Ishikawa (cell line): ENCODE data around the gene PPP1R9B.

Experiments used
- EGR1 ChIP-seq: IDR thresholded peaks from 2 replicates; pipeline ENCODE4 v1.6.1; 2012
- EP300 ChIP-seq: IDR thresholded peaks from 2 replicates; pipeline ENCODE4 v1.6.1; 2012; ENCODE audit warnings: borderline replicate concordance
- NFIC ChIP-seq: IDR thresholded peaks from 2 replicates; pipeline ENCODE4 v1.6.1; 2012
- RAD21 ChIP-seq: IDR thresholded peaks from 2 replicates; pipeline ENCODE4 v1.6.1; 2012; ENCODE audit warnings: low read depth
- TAF1 ChIP-seq: IDR thresholded peaks from 2 replicates; pipeline ENCODE4 v1.6.1; 2012; ENCODE audit warnings: low read depth, mild to moderate bottlenecking
- TCF12 ChIP-seq: IDR thresholded peaks from 2 replicates; pipeline ENCODE4 v1.6.1; 2012; ENCODE audit warnings: low read depth
- TEAD4 ChIP-seq: IDR thresholded peaks from 2 replicates; pipeline ENCODE4 v1.6.1; 2012
- YY1 ChIP-seq: IDR thresholded peaks from 2 replicates; pipeline ENCODE4 v1.6.1; 2012; ENCODE audit warnings: low read depth
- ZBTB7A ChIP-seq: IDR thresholded peaks from 2 replicates; pipeline ENCODE4 v1.6.1; 2012; ENCODE audit warnings: low read depth
- TF ChIP-seq, protein P1 (sequence below): IDR thresholded peaks from 2 replicates; pipeline ENCODE4 v1.6.1; 2012; ENCODE audit warnings: low read depth, mild to moderate bottlenecking

DNA sequence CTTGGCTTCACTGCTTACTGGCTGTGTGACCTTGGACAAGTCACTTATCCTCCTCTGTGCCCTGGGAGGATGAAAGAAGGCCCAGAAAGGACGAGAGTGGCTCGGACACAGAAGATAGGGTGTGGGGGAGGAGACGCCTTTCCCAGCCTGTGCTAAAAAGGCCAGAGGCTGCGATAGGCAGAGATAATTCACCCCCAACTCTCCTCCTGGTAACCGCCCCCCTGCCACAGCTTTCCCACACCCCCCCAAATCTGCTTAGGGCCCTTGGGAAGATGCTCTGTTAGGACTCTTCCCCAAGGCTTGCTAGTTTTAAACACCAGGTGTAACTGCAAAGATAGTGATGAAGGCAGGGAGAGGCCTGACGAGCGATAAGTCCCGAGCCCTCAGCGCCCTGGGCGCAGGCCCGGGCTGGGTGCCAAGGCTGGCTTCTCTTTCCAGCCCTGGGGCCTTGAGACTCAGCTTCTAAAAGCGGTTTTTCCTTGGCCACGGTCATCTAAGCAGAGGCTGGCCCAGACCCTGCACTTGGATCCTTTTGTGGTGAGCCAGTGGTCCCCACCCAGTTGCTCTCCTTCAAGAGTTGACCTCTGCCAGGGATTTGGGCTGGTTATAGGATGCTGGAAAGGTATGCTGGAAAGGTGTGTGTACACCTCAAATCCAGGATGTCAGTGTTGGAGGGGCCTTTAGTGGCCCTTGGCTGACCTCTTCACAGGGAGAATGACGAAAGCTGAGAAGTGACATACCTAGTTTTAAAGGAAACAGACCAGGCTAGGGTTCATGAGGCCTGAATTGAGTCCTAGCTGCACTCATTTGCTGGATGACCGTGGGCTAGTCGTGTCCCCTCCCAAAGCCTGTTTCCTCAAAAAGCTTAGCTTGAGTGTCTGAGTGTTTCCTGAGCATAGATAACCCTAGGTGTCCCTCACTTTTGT is 3.4 kb upstream of the PPP1R9B start:
- TF ChIP-seq RAD21 (no peak), NFIC (no peak), EP300 (no peak), YY1 (no peak), ZBTB7A (no peak), TAF1 (no peak), EGR1 (no peak), TEAD4 (no peak), TCF12 (no peak)
- TF ChIP-seq, protein P1, sequence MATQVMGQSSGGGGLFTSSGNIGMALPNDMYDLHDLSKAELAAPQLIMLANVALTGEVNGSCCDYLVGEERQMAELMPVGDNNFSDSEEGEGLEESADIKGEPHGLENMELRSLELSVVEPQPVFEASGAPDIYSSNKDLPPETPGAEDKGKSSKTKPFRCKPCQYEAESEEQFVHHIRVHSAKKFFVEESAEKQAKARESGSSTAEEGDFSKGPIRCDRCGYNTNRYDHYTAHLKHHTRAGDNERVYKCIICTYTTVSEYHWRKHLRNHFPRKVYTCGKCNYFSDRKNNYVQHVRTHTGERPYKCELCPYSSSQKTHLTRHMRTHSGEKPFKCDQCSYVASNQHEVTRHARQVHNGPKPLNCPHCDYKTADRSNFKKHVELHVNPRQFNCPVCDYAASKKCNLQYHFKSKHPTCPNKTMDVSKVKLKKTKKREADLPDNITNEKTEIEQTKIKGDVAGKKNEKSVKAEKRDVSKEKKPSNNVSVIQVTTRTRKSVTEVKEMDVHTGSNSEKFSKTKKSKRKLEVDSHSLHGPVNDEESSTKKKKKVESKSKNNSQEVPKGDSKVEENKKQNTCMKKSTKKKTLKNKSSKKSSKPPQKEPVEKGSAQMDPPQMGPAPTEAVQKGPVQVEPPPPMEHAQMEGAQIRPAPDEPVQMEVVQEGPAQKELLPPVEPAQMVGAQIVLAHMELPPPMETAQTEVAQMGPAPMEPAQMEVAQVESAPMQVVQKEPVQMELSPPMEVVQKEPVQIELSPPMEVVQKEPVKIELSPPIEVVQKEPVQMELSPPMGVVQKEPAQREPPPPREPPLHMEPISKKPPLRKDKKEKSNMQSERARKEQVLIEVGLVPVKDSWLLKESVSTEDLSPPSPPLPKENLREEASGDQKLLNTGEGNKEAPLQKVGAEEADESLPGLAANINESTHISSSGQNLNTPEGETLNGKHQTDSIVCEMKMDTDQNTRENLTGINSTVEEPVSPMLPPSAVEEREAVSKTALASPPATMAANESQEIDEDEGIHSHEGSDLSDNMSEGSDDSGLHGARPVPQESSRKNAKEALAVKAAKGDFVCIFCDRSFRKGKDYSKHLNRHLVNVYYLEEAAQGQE: no peak
